Fibroblast of lung (primary cell): ENCODE measurements around the gene TRIM71. TPM values are rescaled to one million over a fixed set of nuclear protein-coding genes. Genes with fewer than 3 reads are reported as not detected.

Source experiments
- DNase-seq, 2 donors: peaks; one replicate each; pipeline versions ENCODE4 v3.0.0 to v3.0.0-alpha.2; 2010; ENCODE audit warnings: low read depth in 2 of 2
- H2AFZ ChIP-seq: 2 replicates; pipeline ENCODE4 v1.5.1; 2012; ENCODE audit warnings: low read length, control low read depth, inconsistent platforms
- H3K27ac ChIP-seq: 2 replicates; pipeline ENCODE4 v1.5.1; 2011; ENCODE audit warnings: low read length, control low read depth; ENCODE audit not compliant: insufficient read depth
- H3K27me3 ChIP-seq: 2 replicates; pipeline ENCODE4 v1.5.1; 2011; ENCODE audit warnings: mild to moderate bottlenecking, low read length; ENCODE audit not compliant: control insufficient read depth, insufficient read depth
- H3K36me3 ChIP-seq: 2 replicates; pipeline ENCODE4 v1.5.1; 2011; ENCODE audit warnings: low read length; ENCODE audit not compliant: control insufficient read depth, insufficient read depth
- H3K4me1 ChIP-seq: 2 replicates; pipeline ENCODE4 v1.5.1; 2011; ENCODE audit warnings: low read length; ENCODE audit not compliant: control insufficient read depth, insufficient read depth; ENCODE audit errors: extremely low read depth
- H3K4me2 ChIP-seq: 2 replicates; pipeline ENCODE4 v1.5.1; 2011; ENCODE audit warnings: low read length, control low read depth; ENCODE audit not compliant: insufficient read depth; ENCODE audit errors: extremely low read depth
- H3K4me3 ChIP-seq, 4 experiments: fragments of 200-600 bp in 1 of 4; sonication (generic) in 1 of 4; replicated peaks in 1 of 4; 2 replicates each; pipeline ENCODE4 v1.5.1; 2011 to 2016; ENCODE audit warnings: low read length in 4 of 4, low read depth in 3 of 4, mild to moderate bottlenecking in 3 of 4, control low read depth in 2 of 4, inconsistent platforms in 1 of 4, mixed read lengths in 1 of 4; ENCODE audit not compliant: insufficient read depth in 1 of 4; ENCODE audit errors: control extremely low read depth in 1 of 4
- H3K79me2 ChIP-seq: 2 replicates; pipeline ENCODE4 v1.5.1; 2012; ENCODE audit warnings: mild to moderate bottlenecking, low read length, inconsistent platforms; ENCODE audit not compliant: control insufficient read depth, insufficient read depth
- H3K9ac ChIP-seq: 2 replicates; pipeline ENCODE4 v1.5.1; 2011; ENCODE audit warnings: mild to moderate bottlenecking, low read length, control low read depth; ENCODE audit not compliant: insufficient read depth
- H3K9me3 ChIP-seq: 2 replicates; pipeline ENCODE4 v1.5.1; 2012; ENCODE audit warnings: low read depth, low read length; ENCODE audit not compliant: control insufficient read depth, insufficient read depth
- H4K20me1 ChIP-seq: 2 replicates; pipeline ENCODE4 v1.5.1; 2011; ENCODE audit warnings: low read length; ENCODE audit not compliant: control insufficient read depth, insufficient read depth; ENCODE audit errors: extremely low read depth
- EZH2 ChIP-seq: IDR thresholded peaks from 2 replicates; pipeline ENCODE4 v1.5.1; 2012; ENCODE audit warnings: low read length, control low read depth, mild to moderate bottlenecking; ENCODE audit errors: missing control alignments
- polyA minus RNA-seq: library from RNA; depleted of rRNA, polyadenylated mRNA; stranded (reverse); fragments of >200 nt; gene quantifications from 2 replicates; pipeline ENCODE4 v1.2.3, GENCODE V29; 2011; ENCODE audit warnings: low replicate concordance
- polyA plus RNA-seq, 2 donors: library from polyadenylated mRNA; depleted of rRNA in 1 of 2; stranded (reverse) in 1 of 2; unstranded in 1 of 2; fragments of >200 nt; gene quantifications; 2 replicates each; pipeline ENCODE4 v1.2.1, GENCODE V29; 2011 to 2012; ENCODE audit warnings: missing spikeins in 1 of 2
- total RNA-seq: library from RNA; depleted of rRNA; stranded (reverse); fragments of >200 nt; gene quantifications from 2 replicates; pipeline ENCODE4 v1.2.1, GENCODE V29; 2014
- TF ChIP-seq, protein P1 (sequence below), 2 donors: IDR thresholded peaks in 1 of 2; conservative IDR thresholded peaks in 1 of 2; 1 replicate in 1 of 2; 2 replicates in 1 of 2; pipeline ENCODE4 v1.5.1; 2011 to 2012; ENCODE audit warnings: low read length in 2 of 2, control low read depth in 1 of 2, inconsistent platforms in 1 of 2, low read depth in 1 of 2, mild to moderate bottlenecking in 1 of 2

Gene TRIM71
- total RNA-seq (under 0.01 TPM in 1 of 2 replicates, not detected in the other), polyA plus RNA-seq (0.02 TPM in 2 replicates), polyA minus RNA-seq (not detected in 2 replicates)
- polyA plus RNA-seq (2012), result not detected in 2 replicates

DNA sequence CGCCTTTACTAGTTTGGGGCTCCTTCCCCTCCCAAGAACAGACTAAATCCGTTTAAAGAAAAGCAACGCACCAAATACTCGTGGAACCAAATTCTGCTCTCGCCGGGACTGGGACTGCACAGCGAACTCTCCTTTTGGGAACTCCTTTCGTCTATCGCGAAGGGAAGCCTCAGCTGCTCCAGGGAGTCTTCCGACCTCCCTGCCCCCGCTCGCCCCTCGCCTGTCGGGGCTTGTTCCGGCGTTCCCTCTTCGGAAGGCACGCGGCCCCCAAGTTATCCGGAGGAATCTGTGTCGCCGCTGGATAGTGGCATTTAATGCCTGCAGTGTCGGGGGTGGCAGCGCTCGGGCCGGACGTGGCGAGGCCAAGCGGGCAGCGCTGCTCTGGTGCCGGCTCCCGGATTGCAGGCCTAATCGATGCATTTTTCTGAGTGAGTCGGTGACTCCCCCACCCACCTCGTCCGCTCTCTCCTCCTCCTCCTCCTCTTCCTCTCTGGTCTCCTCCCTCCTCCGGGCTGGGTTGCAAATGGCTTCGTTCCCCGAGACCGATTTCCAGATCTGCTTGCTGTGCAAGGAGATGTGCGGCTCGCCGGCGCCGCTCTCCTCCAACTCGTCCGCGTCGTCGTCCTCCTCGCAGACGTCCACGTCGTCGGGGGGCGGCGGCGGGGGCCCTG is at the start of gene TRIM71:
TSS of gene TRIM71 (plus strand) at position 440 of the 671 bp plus-strand sequence. CDS start at position 524, 84 bp downstream.
- Histone ChIP-seq H3K4me1 (no peaks in the 10 kb centered on the region), H3K4me2 (peak within 1 kb of the TSS; percentile 3), H3K79me2 (no peaks in the 10 kb centered on the region), H3K27me3 (peaks cover 60% of the 10 kb centered on the region), H3K36me3 (no peaks in the 10 kb centered on the region), H3K27ac (no peak within 1 kb of the TSS), H3K4me3 (peak within 1 kb of the TSS in 2 of 4 experiments; percentile 23 to 39), H3K9me3 (no peaks in the 10 kb centered on the region), H4K20me1 (no peaks in the 10 kb centered on the region), H3K9ac (no peak within 1 kb of the TSS), H2AFZ (no peak within 1 kb of the TSS)
- DNase-seq, result no peak
- TF ChIP-seq, protein P1, sequence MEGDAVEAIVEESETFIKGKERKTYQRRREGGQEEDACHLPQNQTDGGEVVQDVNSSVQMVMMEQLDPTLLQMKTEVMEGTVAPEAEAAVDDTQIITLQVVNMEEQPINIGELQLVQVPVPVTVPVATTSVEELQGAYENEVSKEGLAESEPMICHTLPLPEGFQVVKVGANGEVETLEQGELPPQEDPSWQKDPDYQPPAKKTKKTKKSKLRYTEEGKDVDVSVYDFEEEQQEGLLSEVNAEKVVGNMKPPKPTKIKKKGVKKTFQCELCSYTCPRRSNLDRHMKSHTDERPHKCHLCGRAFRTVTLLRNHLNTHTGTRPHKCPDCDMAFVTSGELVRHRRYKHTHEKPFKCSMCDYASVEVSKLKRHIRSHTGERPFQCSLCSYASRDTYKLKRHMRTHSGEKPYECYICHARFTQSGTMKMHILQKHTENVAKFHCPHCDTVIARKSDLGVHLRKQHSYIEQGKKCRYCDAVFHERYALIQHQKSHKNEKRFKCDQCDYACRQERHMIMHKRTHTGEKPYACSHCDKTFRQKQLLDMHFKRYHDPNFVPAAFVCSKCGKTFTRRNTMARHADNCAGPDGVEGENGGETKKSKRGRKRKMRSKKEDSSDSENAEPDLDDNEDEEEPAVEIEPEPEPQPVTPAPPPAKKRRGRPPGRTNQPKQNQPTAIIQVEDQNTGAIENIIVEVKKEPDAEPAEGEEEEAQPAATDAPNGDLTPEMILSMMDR (conservative IDR thresholded peaks at IDR 0.05 in 1 of 2, IDR thresholded peaks at IDR 0.05 in 1 of 2; ENCODE audit: low read depth in 1 of 2, low read length in 2 of 2), result no peak
- TF ChIP-seq EZH2, result peak; percentile 73

DNA sequence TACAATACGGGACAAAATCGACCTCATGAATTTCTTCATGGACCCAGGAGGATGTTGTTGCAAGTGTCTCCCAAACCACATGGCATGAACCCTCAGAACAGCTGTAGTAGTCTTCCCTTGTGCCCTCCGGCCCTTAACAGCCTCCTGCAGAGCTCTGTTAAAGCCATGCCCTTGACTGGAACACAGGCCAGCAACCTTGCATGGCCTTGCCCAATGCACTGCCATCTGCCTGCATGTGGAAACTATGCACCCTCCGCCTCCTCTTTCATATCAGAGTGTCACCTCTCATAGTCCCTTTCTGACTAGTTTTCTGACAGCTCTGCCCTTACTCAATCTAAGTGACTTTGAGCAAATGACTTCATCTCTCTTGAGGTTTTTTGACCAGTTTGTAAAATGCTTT is 39.4 kb upstream of the TRIM71 start:
- TF ChIP-seq, protein P1 (conservative IDR thresholded peaks at IDR 0.05 in 1 of 2, IDR thresholded peaks at IDR 0.05 in 1 of 2; ENCODE audit: low read depth in 1 of 2, low read length in 2 of 2), result no peak
- no peak for TF ChIP-seq EZH2
- no peak for DNase-seq
- H4K20me1 ChIP-seq, result no peaks in the 10 kb centered on the region
- no peaks in the 10 kb centered on the region for H3K36me3 ChIP-seq
- no peaks in the 10 kb centered on the region for H3K4me1 ChIP-seq
- no peaks in the 10 kb centered on the region for H3K27me3 ChIP-seq
- no peak overlapping the region for H3K4me3 ChIP-seq
- no peak overlapping the region for H3K27ac ChIP-seq
- H3K4me2 ChIP-seq, result no peak overlapping the region
- no peaks in the 10 kb centered on the region for H3K79me2 ChIP-seq
- H2AFZ ChIP-seq, result no peak overlapping the region
- no peaks in the 10 kb centered on the region for H3K9me3 ChIP-seq
- H3K9ac ChIP-seq, result no peak overlapping the region

DNA sequence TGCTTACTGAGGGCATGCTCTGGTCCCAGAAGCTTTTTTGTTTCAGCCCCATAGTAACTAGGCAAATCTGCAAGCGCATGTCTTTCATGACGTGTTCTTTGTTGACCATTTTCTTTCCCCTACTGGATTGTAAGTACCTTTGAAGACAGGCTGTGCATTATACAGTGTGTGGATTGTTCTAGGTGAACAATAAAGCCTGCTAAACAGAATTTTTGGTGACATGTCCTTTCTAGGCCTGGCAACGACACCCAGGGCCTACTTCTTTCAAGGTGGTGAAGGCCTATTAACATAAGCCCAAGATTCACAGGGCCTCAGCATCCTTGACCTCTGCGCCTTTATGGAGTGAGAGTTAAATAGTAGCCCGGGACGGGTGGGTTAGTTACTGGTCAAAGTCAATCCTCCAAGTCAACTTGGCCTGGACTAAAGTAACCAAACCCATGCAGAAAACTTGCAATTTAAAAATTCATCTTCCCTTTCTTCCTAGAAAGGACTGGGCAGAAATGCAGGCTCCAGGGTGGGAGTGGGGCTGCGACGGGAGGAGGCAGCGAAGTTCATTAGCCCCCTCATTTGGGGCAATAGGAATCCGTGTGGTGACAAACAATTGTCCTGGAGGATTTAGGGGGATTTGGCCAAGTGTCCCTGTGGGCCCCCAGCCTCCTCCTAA is 37.6 kb upstream of the TRIM71 start:
- no peak overlapping the region for H3K4me2 ChIP-seq
- TF ChIP-seq EZH2, result no peak
- TF ChIP-seq, protein P1 (conservative IDR thresholded peaks at IDR 0.05 in 1 of 2, IDR thresholded peaks at IDR 0.05 in 1 of 2; ENCODE audit: low read depth in 1 of 2, low read length in 2 of 2), result no peak
- no peak for DNase-seq
- H4K20me1 ChIP-seq, result no peaks in the 10 kb centered on the region
- no peak overlapping the region for H3K9ac ChIP-seq
- H3K36me3 ChIP-seq, result no peaks in the 10 kb centered on the region
- no peak overlapping the region for H2AFZ ChIP-seq
- H3K9me3 ChIP-seq, result no peaks in the 10 kb centered on the region
- no peaks in the 10 kb centered on the region for H3K79me2 ChIP-seq
- no peak overlapping the region for H3K27ac ChIP-seq
- H3K4me3 ChIP-seq, result peak overlapping the region in 1 of 4 experiments; percentile 74
- H3K4me1 ChIP-seq, result no peaks in the 10 kb centered on the region
- no peaks in the 10 kb centered on the region for H3K27me3 ChIP-seq
